H9 (cell line): ENCODE data around the gene CAPN14. TPM values are rescaled to one million over a fixed set of nuclear protein-coding genes. Genes with fewer than 3 reads are reported as not detected.

Source experiments
- DNase-seq: peaks from one replicate; pipeline ENCODE4 v3.0.0-alpha.2; 2017
- H2AFZ ChIP-seq: one replicate; pipeline ENCODE4 v1.6.1; 2013; ENCODE audit warnings: mild to moderate bottlenecking, low read length, control low read depth, moderate library complexity
- H2AK5ac ChIP-seq: 2 replicates; pipeline ENCODE4 v1.6.1; 2013; ENCODE audit warnings: low read length, control low read depth, mixed read lengths; ENCODE audit not compliant: insufficient read length
- H2BK120ac ChIP-seq: one replicate; pipeline ENCODE4 v1.6.1; 2013; ENCODE audit warnings: low read depth, mild to moderate bottlenecking, low read length, control low read depth, inconsistent platforms; ENCODE audit not compliant: poor library complexity, severe bottlenecking
- H2BK12ac ChIP-seq: 2 replicates; pipeline ENCODE4 v1.6.1; 2013; ENCODE audit warnings: low read length, control low read depth, mixed read lengths, low read depth; ENCODE audit not compliant: insufficient read length
- H2BK15ac ChIP-seq: 2 replicates; pipeline ENCODE4 v1.6.1; 2013; ENCODE audit warnings: low read depth, low read length, control low read depth
- H2BK20ac ChIP-seq: one replicate; pipeline ENCODE4 v1.6.1; 2013; ENCODE audit warnings: low read depth, mild to moderate bottlenecking, low read length, control low read depth, inconsistent platforms; ENCODE audit not compliant: poor library complexity, severe bottlenecking
- H2BK5ac ChIP-seq: 2 replicates; pipeline ENCODE4 v1.6.1; 2013; ENCODE audit warnings: low read length, control low read depth, mixed read lengths; ENCODE audit not compliant: insufficient read length
- H3K14ac ChIP-seq: 2 replicates; pipeline ENCODE4 v1.6.1; 2013; ENCODE audit warnings: low read length, control low read depth; ENCODE audit not compliant: insufficient read depth
- H3K18ac ChIP-seq: 2 replicates; pipeline ENCODE4 v1.6.1; 2013; ENCODE audit warnings: low read depth, mild to moderate bottlenecking, mixed read lengths, low read length, control low read depth; ENCODE audit not compliant: insufficient read length
- H3K23ac ChIP-seq: 2 replicates; pipeline ENCODE4 v1.6.1; 2013; ENCODE audit warnings: low read length, control low read depth, mixed read lengths, low read depth; ENCODE audit not compliant: insufficient read length
- H3K23me2 ChIP-seq: 2 replicates; pipeline ENCODE4 v1.6.1; 2013; ENCODE audit warnings: low read depth, mild to moderate bottlenecking, mixed read lengths, low read length, control low read depth; ENCODE audit not compliant: insufficient read length, poor library complexity, severe bottlenecking
- H3K27ac ChIP-seq: 2 replicates; pipeline ENCODE4 v1.5.1; 2013; ENCODE audit warnings: low read length, control low read depth, mixed read lengths, low read depth; ENCODE audit not compliant: insufficient read length
- H3K27me3 ChIP-seq: 2 replicates; pipeline ENCODE4 v1.6.1; 2013; ENCODE audit warnings: low read length, control low read depth, inconsistent platforms; ENCODE audit not compliant: insufficient read depth
- H3K4ac ChIP-seq: 2 replicates; pipeline ENCODE4 v1.6.1; 2013; ENCODE audit warnings: low read depth, mild to moderate bottlenecking, control low read depth, inconsistent platforms, low read length, moderate library complexity
- H3K4me1 ChIP-seq: 2 replicates; pipeline ENCODE4 v1.6.1; 2013; ENCODE audit warnings: low read length, control low read depth, inconsistent platforms; ENCODE audit not compliant: insufficient read depth
- H3K4me2 ChIP-seq: 2 replicates; pipeline ENCODE4 v1.6.1; 2013; ENCODE audit warnings: low read length, control low read depth, mixed read lengths; ENCODE audit not compliant: insufficient read length, insufficient read depth
- H3K56ac ChIP-seq: 2 replicates; pipeline ENCODE4 v1.6.1; 2013; ENCODE audit warnings: low read depth, mild to moderate bottlenecking, mixed read lengths, low read length, control low read depth; ENCODE audit not compliant: insufficient read length
- H3K79me1 ChIP-seq: 2 replicates; pipeline ENCODE4 v1.6.1; 2013; ENCODE audit warnings: low read depth, mild to moderate bottlenecking, moderate library complexity, low read length, control low read depth, inconsistent platforms; ENCODE audit not compliant: insufficient read depth, poor library complexity, severe bottlenecking
- H3K79me2 ChIP-seq: 2 replicates; pipeline ENCODE4 v1.6.1; 2013; ENCODE audit warnings: low read length, control low read depth, inconsistent platforms; ENCODE audit not compliant: insufficient read depth
- H3K9ac ChIP-seq: 2 replicates; pipeline ENCODE4 v1.6.1; 2013; ENCODE audit warnings: low read length, control low read depth, mixed read lengths; ENCODE audit not compliant: insufficient read length; ENCODE audit errors: extremely low read depth
- H3K9me3 ChIP-seq: one replicate; pipeline ENCODE4 v1.6.1; 2013; ENCODE audit warnings: low read depth, low read length, inconsistent platforms; ENCODE audit not compliant: control insufficient read depth
- H3T11ph ChIP-seq: one replicate; pipeline ENCODE4 v1.6.1; 2013; ENCODE audit warnings: mild to moderate bottlenecking, low read length, control low read depth, inconsistent platforms
- H4K20me1 ChIP-seq: one replicate; pipeline ENCODE4 v1.6.1; 2013; ENCODE audit not compliant: control insufficient read depth, insufficient read length, insufficient read depth
- H4K5ac ChIP-seq: 2 replicates; pipeline ENCODE4 v1.6.1; 2013; ENCODE audit warnings: low read depth, mild to moderate bottlenecking, mixed read lengths, low read length, control low read depth; ENCODE audit not compliant: insufficient read length
- H4K8ac ChIP-seq: replicated peaks from 2 replicates; pipeline ENCODE4 v1.6.1; 2013; ENCODE audit warnings: low read length, control low read depth, mixed read lengths, low read depth; ENCODE audit not compliant: insufficient read length
- H4K91ac ChIP-seq: 2 replicates; pipeline ENCODE4 v1.6.1; 2013; ENCODE audit warnings: low read depth, mild to moderate bottlenecking, moderate library complexity, mixed read lengths, low read length, control low read depth; ENCODE audit not compliant: insufficient read length
- H3K27ac Mint-ChIP-seq, 3 experiments: 2 replicates in 2 of 3; 3 replicates in 1 of 3; pipeline ENCODE4 v1.8.0; 2020 to 2021; ENCODE audit warnings: mixed read lengths in 3 of 3, mild to moderate bottlenecking in 1 of 3, moderate library complexity in 1 of 3
- H3K27me3 Mint-ChIP-seq: 2 replicates; pipeline ENCODE4 v1.8.0; 2021; ENCODE audit warnings: low read depth, mild to moderate bottlenecking, moderate library complexity, mixed read lengths
- H3K36me3 Mint-ChIP-seq, 3 experiments: 2 replicates in 2 of 3; 3 replicates in 1 of 3; pipeline ENCODE4 v1.8.0; 2020 to 2021; ENCODE audit warnings: low read depth in 3 of 3, mixed read lengths in 3 of 3; ENCODE audit not compliant: insufficient read depth in 1 of 3
- H3K4me1 Mint-ChIP-seq, 2 experiments: 2 replicates each; pipeline ENCODE4 v1.8.0; 2020; ENCODE audit warnings: mixed read lengths in 2 of 2
- H3K4me3 Mint-ChIP-seq, 2 experiments: 2 replicates in 1 of 2; 3 replicates in 1 of 2; pipeline ENCODE4 v1.8.0; 2020 to 2021; ENCODE audit warnings: mild to moderate bottlenecking in 2 of 2, mixed read lengths in 2 of 2, moderate library complexity in 1 of 2
- H3K9me3 Mint-ChIP-seq, 2 experiments: 2 replicates in 1 of 2; 3 replicates in 1 of 2; pipeline ENCODE4 v1.8.0; 2020; ENCODE audit warnings: mild to moderate bottlenecking in 2 of 2, mixed read lengths in 2 of 2, moderate library complexity in 1 of 2
- CTCF ChIP-seq: fragments of 200-600 bp; sonication (generic); conservative IDR thresholded peaks from 3 replicates; pipeline ENCODE4 v1.8.0; 2021; ENCODE audit warnings: antibody characterized with exemption, mild to moderate bottlenecking
- WGBS: extraction: QIAGEN DNeasy Blood & Tissue Kit; methylation state at CpG from one replicate; pipeline ENCODE4 v1.1.7; 2013; ENCODE audit warnings: missing lambda C conversion rate, low lambda C conversion rate, mixed read lengths; ENCODE audit not compliant: insufficient read length; ENCODE audit errors: extremely low coverage; 5-methylcytosine and 5-hydroxymethylcytosine counted together
- total RNA-seq: library from RNA; stranded (reverse); gene quantifications from 2 replicates; pipeline ENCODE4 v1.2.1, GENCODE V29; 2021

The CAPN14 gene
- total RNA-seq, 1 experiment from 2014 or later: 0.09 TPM

- Histone ChIP-seq H3K4me2 (no peak overlapping the region), H2BK15ac (no peak overlapping the region), H3K27me3 (no peaks in the 10 kb centered on the region), H3K4me1 (peaks cover 4% of the 10 kb centered on the region; the same call in 1 of the 2 replicates), H3K9me3 (no peaks in the 10 kb centered on the region), H3K27ac (no peak overlapping the region), H4K5ac (no peak overlapping the region), H3K23ac (no peak overlapping the region), H2BK20ac (no peak overlapping the region), H3K9ac (no peak overlapping the region), H4K91ac (no peak overlapping the region), H4K8ac (no peak overlapping the region), H3K79me2 (no peaks in the 10 kb centered on the region), H4K20me1 (peaks cover 3% of the 10 kb centered on the region), H2AFZ (no peak overlapping the region), H3K23me2 (no peaks in the 10 kb centered on the region), H2BK5ac (no peak overlapping the region), H3T11ph (no peak overlapping the region), H3K18ac (no peak overlapping the region), H3K79me1 (no peaks in the 10 kb centered on the region), H3K4ac (no peak overlapping the region), H2BK120ac (no peak overlapping the region), H2BK12ac (no peak overlapping the region), H2AK5ac (no peak overlapping the region), H3K56ac (no peak overlapping the region), H3K14ac (no peak overlapping the region)
- Mint-ChIP-seq H3K27me3 (no peaks in the 10 kb centered on the region; the same call in none of the 2 replicates), H3K4me3 (no peak overlapping the region), H3K9me3 (no peaks in the 10 kb centered on the region; a peak in 1 of 5 replicates), H3K27ac (no peak overlapping the region), H3K4me1 (peaks cover 30 to 32% of the 10 kb centered on the region in 2 experiments), H3K36me3 (no peaks in the 10 kb centered on the region)
- no CpG with 5 or more reads among the region's 3 CpGs for WGBS
- no peak for TF ChIP-seq CTCF
- no peak for DNase-seq
These were observed 89.4 kb downstream of the CAPN14 start for GRCh38 chr2:31127931-31128330.
